Measurements from ENCODE around the gene BRF1.

BRF1 gene

DNA sequence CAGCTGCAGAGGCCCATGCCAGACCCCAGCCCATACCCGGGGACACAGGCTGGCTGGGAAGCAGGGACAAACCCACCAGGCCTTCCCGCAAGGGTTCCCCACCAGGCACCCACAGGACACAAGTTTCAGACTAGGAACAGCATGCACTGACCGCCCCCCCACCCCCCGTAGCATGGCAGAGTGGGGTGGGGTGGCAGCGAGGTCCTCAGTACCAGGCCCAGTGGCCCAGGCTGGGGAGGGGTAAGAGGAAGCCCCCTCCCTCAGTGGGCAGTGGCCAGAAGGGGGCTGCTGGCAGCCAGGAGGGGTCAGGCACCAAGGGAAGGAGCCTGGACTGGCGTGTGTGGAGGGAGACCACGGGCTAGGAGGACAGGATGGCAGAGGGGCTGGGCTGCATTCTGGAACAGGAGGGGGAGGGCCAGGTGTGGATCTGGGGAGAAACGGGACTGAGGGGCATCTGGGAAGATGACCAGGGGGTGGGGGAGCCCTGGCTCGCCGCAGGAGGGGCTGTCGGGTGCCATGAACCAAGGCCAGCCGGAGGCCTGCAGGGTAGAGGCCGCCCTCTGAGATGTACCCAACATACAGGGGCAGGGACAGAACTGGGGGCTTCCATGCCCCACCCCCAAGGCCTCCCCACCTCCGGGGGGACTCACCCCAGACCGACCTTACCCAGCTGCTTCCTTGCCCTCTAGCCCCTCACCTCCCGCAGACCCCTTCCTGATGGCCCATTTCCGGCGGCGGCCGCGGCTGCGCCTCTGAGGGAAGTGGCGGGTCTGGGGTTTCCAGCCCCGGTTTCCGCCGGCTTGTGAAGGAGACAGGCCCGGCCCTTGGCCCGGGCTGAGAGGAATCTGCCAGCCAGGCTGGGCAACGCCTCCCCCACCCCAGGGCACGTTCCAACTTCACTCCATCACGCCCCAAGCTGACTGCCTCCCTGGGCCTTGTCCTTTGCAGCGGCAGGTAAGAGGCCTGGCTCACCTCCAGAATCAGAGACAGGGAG is 126.6 kb downstream of the BRF1 start:
- DNase-seq (ENCODE audit: low read depth in 2 of 2), result no peak

DNA sequence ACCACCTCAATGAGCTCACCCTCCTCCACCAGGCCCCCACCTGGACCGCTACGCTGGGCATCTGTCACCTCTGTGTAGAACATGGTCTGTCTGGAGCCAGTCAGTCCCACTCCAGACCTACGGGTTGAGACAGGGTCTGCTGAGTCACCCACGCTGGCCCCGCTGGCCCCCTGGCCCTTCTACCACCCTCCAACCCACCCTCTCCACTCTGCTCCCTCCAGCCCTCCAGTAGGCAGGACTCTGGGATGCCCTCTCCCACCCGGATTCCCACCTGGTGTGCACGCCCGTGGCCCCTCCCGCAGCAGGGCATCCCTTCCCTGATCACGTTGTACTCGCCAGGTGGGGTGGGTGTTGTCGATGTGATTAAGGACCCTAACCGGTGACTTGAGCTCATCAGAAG is 127.7 kb downstream of the BRF1 start:
- DNase-seq (ENCODE audit: low read depth in 2 of 2), result no peak

DNA sequence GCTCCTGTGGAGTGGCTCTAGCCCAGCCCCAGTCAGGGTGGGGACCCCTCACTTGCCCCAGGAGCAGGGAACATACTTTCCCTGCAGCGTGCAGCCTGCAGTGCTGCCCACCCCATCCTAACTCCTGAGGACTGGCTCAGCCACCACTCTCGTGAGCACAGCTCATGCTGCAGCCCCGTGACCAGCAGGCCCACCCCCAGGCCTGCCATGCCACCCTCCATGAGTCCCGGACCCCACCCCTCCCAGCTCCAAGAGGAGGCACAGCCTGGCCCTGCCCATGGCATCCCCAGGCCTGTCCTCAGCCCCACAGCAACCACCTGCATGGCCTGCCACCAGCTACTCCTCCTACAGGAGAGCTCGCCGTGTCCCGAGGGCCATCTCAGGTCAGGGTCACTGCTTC is 128.3 kb downstream of the BRF1 start:
- DNase-seq (ENCODE audit: low read depth in 2 of 2), result no peak

DNA sequence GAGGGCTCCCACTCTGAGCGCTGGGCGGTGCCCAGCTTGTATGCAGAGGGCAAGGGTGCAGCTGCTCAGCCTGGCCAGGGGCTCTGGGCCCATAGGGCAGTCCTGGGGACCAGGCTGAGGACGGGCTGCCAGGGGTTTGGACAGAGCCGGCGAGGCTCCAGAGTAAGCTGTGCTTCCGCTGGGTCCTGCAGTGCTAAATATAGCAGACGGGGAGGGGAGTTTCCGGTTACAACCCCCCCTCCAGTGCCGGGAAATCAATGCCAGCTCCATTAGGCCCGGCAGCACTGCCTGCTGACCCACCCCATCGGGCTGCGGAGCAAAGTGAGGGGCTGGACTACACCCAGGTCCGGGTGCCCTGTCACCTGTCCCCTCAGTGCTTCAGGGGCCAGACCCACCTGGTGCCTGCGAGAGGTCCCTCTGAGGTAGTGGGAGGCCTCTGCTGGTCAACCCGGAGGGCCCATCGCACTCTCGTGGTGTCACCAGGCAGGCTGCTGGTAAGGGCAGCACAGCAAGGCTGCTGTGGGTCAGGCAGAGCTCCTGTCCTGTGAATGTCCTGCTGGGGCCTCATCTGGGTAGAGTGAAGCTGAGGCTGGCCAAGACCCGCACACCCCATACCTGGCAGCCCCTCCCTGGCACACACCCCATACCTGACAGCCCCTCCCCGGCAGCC is 129.7 kb downstream of the BRF1 start:
- no peak for DNase-seq (ENCODE audit: low read depth in 2 of 2)

DNA sequence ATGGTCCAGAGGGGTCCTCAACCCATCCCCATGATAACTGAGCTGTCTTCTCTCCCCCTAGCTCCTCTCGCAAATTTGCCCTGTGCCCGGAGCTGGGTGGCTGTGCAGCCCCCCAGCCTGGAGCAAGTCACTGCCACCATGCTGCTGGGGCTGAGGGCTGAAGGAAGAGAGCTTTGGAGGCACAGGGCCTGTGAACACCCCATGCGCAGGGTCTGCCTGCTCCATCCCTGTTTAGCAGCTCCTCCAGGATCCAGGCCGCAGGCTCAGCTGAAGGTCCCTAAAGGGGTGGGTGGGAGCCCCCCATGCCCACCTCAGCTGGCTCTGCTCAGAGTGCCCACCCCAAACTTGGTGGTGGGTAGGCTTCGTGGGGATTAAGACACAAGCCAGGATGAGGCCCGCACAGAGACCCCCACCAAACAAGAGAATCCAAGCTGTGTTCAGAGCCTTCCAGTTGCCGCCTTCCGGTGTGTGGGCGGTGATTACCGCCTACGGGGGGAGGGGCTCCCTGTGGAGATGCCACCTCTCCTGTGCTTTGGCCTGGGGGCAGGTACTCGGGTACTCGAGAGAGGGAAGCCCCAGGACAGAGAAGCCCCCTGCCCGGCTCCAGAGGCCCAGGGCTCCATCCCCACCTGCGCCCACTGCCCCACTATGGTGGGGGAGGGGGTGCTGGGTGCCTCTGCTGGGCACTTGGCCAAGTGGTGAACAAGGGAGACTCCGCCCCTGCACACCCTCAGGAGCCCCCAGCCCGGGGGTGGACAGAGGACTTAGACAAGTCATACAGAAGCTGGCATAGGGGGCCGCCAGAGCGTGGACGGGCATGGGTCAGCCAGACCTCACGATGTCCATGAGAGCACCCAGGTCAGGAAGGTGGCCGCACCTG is 130.8 kb downstream of the BRF1 start:
- DNase-seq (ENCODE audit: low read depth in 2 of 2), result no peak

DNA sequence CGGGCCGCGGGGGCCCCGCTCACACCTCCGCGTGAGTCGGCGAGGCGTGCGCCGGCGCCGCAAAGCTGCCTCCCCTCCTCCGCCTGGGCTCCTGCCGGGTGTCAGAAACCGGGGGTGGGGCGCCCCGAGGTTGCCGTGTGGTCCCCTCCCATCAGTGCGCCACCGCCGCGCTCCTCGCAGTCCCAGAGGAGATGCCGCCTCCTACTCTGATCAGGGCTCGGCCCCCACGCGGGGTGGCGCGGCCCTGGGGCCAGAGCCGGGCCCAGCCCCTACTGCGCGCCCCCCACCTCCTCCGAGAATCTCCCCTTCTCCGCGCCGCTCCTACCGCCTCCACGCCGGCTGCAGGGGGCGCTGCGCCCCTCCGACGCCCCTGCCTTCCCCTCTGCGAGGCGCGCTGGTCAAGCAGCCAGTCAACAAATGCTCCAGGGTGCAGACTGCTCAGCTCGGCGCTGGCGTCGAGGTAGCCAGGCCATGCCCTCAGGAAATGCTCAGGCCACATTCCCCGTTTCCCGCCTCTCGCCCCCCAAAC is 131.8 kb downstream of the BRF1 start:
- no peak for DNase-seq (ENCODE audit: low read depth in 2 of 2)

DNA sequence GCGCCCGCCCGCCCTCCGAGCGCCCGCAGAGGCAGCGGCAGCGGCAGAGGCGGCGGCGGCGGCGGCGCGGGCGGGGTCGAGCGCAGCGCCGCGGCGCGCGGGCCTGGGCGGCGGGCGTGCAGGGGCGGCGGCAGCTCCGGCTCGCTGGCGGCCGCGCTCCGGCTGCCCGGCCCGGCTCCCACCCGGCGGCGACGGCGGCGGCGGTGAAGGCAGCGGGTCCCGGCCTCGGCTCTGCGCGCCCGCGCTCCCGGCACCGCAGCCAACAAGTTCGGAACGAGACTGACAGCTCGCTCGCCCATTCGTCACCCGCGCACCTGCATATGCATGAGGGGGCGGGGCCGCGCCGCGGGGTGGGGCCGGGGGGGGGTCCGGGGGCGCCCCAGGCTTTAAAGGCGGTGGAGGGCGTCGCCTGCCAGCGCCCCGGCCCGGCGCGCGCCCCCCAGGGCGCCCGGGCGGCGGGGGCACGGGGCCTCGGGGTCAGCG is 132.3 kb downstream of the BRF1 start, which contains the start of gene JAG2:
Gene JAG2 (minus strand): TSS at position 281 of the 483 bp plus-strand sequence. CDS start 356 bp downstream, outside the sequence.
- peak; percentile 35 to 38 for DNase-seq (ENCODE audit: low read depth in 2 of 2)

DNA sequence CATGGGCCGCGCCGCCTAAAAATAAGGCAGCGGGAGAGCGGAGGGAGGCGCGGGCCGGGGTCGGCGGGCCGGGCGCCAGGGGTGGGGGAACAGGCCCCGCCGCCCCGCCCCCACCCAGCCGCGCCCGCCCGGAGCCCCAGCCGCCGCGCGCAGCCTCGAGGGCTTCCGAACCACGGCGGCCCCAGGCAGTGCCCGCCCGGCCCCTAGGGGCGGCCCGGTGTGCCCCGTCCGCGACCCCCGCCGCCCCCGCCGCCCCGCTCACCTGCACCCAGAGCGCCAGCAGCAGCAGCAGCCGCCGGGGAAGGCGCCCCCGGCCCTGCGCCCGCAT is 132.7 kb downstream of the BRF1 start:
- DNase-seq (ENCODE audit: low read depth in 2 of 2), result no peak

DNA sequence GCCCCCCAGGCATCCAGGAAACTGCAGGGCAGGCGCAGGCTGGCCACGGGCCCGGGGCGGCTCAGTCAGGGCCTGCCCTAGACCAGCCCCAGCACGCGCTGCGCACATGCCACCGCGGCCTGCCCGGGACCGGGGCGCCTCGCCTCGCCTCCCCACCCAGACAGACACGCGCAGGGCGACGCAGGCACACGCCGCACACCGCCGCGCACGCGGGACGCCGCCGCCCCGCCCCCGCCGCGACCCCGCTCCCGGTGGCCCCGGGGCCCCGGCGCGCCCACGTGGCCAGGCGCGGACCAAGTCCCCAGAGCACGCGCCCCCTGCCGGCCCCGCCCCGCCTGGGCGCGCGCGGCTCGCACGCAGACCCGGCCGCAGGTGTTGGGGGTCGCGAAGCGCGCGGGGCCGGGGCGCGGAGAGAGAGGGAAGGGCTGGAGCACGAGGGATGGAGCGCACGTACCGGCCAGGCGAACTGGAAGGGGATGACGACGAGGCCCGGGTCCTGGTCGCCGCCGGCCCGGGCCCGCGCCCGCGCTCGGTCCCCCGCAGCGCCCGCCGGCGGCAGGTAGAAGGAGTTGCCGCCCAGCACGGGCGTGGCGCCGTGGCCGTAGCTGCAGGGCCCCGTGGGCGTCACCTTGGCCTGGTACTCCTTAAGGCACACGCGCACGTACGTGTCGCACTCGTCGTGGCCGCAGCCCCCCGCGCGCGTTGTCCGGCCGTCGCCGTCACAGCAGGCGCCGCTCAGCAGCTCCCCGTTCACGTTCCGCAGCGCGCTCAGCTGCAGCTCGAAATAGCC is 133.3 kb downstream of the BRF1 start:
- DNase-seq (ENCODE audit: low read depth in 2 of 2), result no peak

DNA sequence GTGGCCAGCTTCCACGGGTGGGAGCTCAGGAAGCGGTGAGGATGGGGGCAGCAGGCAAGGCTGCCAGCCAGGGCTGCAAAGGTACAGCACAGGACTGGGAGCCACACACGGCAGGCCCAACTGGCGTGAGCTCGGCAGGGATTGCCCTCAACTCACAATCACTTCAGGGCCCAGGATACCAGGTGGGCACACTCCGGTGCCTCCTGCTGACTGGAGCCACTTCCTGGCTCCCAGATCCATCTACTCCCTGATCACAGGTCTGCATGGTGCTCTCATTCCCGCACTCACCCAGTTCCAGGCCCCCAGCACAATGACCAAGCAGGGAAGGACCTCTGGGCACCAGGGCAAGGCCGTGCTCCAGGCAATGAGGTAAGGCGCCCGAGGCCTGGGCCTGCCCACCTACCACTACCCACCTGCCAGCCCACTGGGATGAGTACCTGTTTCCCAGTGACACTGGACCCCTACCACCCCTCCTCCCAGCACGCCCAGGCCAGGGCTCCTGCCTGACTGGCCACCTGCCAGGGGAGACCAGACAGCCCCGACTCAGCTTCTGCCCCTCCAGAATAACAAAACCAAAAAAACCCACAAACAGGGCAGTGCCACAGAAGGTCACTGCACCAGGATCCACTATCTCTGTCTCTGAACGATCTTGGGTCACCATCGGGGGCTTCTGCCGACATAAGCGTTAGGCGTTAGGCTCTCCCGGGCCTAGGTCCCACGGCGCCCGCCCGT is 134.1 kb downstream of the BRF1 start:
- DNase-seq (ENCODE audit: low read depth in 2 of 2), result no peak

DNA sequence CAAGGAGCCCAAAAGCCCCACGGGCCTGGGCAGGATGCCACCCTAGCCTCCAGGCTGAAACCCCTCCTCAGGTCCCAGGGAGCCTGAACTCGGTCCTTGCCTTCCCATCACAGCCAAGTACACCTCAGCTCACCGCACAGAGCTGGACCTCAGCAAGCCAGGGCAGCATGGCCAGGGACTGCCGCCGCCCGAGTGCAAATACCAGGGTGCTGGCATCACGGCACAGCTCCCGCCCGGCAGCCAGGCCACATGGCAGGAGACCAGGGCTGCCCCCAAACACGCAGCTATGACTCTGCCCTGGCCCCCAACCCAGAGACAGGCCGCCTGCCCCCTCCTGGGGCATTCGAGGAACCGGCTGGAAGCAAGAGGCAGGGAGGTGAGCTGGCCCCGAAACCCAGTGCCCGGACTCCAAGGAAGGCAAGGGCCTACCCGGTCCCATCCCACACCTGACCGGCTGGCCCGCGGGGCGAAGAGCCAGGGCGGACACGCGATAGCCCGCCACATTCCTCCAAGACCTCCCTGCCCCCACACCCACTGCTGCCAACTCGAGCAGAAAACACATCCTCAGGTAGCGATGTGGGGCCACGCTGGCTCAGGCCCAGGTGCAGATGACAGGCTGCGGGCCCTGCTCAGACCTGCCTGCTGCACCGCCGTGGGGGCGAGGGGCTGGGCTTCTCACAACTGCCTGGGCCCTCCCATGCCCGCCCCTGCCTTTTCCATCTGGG is 134.9 kb downstream of the BRF1 start:
- no peak for DNase-seq (ENCODE audit: low read depth in 2 of 2)

DNA sequence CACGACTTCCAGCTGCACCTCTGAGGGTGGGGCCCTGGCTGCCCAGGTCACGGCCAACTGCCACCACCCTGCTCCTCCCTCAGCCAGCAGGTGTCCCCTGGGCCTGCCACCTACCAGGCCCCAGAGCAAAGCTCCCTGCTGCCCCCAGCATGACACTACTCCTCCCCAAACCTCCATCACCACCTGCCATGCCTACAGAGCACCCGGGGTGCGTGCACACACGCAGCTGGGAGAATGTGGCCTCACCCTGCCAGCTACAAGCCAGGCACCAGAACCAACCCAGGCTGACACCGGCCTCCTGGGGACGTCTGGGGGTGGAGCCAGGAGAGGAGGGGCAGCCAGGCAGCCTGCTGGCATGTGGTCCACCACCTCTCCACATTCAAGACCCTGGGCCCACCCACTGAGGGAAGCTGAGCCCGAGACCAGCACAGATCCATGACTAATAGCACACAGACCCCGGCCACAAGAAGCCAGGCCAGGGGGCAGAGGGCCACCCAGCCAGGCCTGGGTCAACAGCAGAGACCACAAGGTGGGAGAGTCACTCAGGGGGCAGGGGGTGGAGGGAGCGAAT is 135.6 kb downstream of the BRF1 start:
- no peak for DNase-seq (ENCODE audit: low read depth in 2 of 2)

DNA sequence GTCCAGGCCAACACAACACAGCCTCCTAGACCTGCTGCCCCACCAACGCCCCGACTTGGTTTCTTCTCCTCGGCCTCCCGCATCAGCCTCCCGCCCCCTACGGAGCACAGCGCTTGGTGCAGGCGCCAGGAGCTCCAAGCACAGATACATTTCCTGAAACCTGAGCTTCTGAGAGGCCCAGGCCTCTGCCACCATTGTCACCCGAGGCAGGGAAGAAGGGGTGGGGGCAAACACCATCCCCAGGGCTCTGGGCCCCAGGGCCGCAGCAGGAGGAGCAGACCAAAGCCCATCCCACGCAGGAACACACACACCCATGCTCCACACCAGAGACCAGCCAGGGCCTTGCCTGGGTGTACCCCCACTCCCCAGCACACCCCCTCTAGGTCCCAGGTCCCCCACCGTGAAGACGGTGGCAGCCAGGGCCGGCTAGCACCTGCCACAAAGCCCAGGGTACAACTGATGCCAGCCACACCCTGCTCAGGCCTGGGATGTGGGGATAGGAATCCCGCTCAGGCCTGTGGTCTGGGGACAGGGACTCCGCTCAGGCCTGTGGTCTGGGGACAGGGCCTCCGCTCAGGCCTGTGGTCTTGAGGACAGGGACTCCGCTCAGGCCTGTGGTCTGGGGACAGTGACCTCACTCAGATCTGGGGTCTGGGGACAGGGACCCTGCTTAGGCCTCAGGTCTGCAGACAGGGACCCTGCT is 137.6 kb downstream of the BRF1 start:
- no peak for DNase-seq (ENCODE audit: low read depth in 2 of 2)

DNA sequence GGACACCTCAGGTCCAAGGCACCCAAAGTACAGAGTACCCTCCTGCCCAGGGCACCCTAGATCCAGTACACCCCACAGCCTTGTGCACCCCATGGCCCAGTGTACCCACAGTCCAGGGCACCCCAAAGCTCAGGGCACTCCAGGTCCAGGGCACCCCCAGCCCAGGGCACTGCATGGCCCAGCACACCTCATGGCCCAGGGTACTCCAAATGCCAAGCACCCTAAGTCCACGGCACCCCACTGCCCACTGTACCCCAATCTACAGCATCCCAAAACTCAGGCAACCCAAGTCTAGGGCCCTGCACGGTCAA is 138.2 kb downstream of the BRF1 start:
- no peak for DNase-seq (ENCODE audit: low read depth in 2 of 2)

DNA sequence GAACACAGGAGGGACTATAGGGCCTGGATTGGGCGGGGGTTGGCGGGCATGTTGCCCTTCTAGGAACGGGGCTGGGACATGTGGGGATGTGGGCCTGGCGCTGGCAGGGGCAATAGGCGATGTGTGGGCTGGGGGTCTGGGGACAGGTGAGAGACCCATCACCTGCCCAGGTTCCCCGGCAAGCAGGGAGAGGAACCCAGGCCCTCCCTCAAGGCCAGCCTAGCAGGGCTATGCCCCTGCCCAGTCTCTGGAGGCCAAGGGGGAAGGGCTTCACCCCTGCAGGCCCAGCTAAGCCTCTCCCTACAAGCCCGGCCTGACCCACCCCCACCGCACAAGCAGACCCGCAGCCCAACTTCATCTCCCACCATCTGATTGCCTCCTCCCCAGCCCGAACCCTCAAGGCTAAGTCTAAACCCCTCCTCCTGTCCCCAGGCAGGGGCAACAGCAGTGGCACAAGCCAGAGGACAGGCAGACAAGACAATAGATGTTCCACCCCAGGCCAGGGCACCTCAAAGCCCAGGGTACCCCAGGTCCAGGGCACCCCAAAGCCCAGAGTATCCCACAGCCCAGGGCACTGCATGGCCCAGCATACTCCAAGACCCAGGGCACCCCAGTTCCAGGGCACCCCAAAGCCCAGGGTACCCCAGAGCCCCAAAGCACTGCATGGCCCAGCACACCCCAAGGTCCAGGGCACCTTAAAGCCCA is 138.7 kb downstream of the BRF1 start:
- DNase-seq (ENCODE audit: low read depth in 2 of 2), result no peak

DNA sequence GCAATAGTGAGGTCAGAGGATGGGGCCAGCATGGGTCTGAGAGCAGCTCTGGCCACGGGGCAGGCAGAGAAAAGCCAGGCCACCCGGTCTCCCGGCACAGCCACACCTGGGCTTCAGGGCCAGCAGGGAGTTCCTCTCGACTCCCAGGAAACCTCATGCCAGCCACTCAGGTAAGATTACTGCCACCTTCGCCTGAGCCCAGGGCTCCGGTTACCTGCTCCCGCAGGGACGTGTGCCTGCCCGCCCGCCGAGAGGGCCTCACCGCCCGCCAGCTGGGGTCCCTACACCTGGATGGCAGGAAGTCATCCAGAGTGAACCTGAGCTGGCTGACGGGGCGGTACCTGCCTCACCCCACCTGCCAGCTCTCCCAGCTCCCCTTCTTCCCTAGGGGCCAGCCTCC is 139.5 kb downstream of the BRF1 start:
- no peak for DNase-seq (ENCODE audit: low read depth in 2 of 2)

DNA sequence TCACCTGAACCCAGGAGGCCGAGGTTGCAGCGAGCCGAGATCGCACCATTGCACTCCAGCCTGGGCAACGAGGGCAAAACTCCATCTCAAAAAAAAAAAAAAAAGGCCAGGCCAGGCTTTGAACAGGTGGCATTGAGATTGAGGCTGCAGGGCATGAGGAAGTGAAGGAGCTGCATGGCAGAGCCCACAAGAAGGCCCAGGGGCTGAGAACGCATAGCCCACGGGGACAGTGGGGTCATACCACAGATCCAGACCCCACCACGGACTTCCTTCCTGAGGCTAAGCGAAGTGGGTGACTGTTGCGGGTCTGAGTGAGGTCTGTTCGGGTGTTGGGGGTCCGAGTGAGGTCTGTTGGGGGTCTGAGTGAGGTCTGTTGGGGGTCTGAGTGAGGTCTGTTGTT is 140.0 kb downstream of the BRF1 start:
- no peak for DNase-seq (ENCODE audit: low read depth in 2 of 2)

DNA sequence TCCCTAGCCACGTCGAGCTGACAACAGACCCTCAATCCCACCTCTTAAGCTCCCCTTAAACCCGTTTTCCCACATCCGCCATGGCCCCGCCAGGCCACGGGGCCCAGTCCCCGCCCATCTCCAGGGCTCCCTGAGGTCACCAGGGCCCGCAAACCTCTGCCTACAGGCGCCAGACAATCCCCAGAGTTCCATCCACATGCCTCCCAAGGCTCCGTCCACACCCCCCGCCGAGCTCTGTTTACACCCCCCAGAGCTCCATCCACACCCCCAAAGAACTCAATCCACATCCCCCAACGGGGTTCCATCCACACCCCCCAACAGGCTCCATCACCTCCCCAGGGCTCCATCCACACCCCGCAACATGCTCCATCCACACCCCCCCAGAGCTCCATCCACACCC is 141.5 kb downstream of the BRF1 start:
- no peak for DNase-seq (ENCODE audit: low read depth in 2 of 2)

Data from stimulated activated CD4-positive, alpha-beta T cell treated with anti-CD3 and anti-CD28 coated beads, Interleukin-12 subunit alpha, Interleukin-12 subunit beta, amount 100 ng/mL, for 24 hours (primary cell).